GM23338 (cell line): ENCODE data around the gene OGA. TPM values are rescaled to one million over a fixed set of nuclear protein-coding genes. Genes with fewer than 3 reads are reported as not detected.

Experiments
- ATAC-seq: fragments of 200-7000 bp; cut with Tn5 transposase; 3 replicates; pipeline ENCODE4 v1.9.1; 2020
- DNase-seq: peaks from one replicate; pipeline ENCODE4 v3.0.0-alpha.2; 2015; ENCODE audit warnings: low spot score
- H2AFZ ChIP-seq: fragments of 200-600 bp; sonication (generic); 2 replicates; pipeline ENCODE4 v1.8.0; 2016; ENCODE audit warnings: antibody characterized with exemption, mild to moderate bottlenecking, moderate library complexity
- H3F3A ChIP-seq: fragments of 200-600 bp; sonication (generic); replicated peaks from 2 replicates; pipeline ENCODE4 v1.8.0; 2017; ENCODE audit warnings: antibody characterized with exemption, mixed run types, low read depth
- H3K27ac ChIP-seq: fragments of 200-600 bp; sonication (generic); 2 replicates; pipeline ENCODE4 v1.6.1; 2016; ENCODE audit warnings: low read depth
- H3K27me3 ChIP-seq: fragments of 200-600 bp; sonication (generic); 2 replicates; pipeline ENCODE4 v1.8.0; 2016; ENCODE audit warnings: mild to moderate bottlenecking, mixed run types, moderate library complexity; ENCODE audit not compliant: insufficient read depth
- H3K36me3 ChIP-seq: fragments of 200-600 bp; sonication (generic); 2 replicates; pipeline ENCODE4 v1.8.0; 2016; ENCODE audit warnings: mild to moderate bottlenecking; ENCODE audit not compliant: insufficient read depth
- H3K4me1 ChIP-seq: fragments of 200-600 bp; sonication (generic); 2 replicates; pipeline ENCODE4 v1.8.0; 2016; ENCODE audit warnings: mild to moderate bottlenecking, moderate library complexity; ENCODE audit not compliant: insufficient read depth
- H3K4me2 ChIP-seq: fragments of 200-600 bp; sonication (generic); 2 replicates; pipeline ENCODE4 v1.7.1; 2017; ENCODE audit warnings: mixed run types
- H3K4me3 ChIP-seq: fragments of 200-600 bp; sonication (generic); 2 replicates; pipeline ENCODE4 v1.6.1; 2016; ENCODE audit warnings: mixed run types
- H3K79me2 ChIP-seq: fragments of 200-600 bp; sonication (generic); replicated peaks from 2 replicates; pipeline ENCODE4 v1.8.0; 2017; ENCODE audit warnings: mild to moderate bottlenecking; ENCODE audit not compliant: insufficient read depth
- H3K9me2 ChIP-seq: fragments of 200-600 bp; sonication (generic); 2 replicates; pipeline ENCODE4 v1.8.0; 2017; ENCODE audit not compliant: insufficient read depth
- H4K20me1 ChIP-seq: fragments of 200-600 bp; sonication (generic); replicated peaks from 2 replicates; pipeline ENCODE4 v1.8.0; 2017; ENCODE audit warnings: mild to moderate bottlenecking; ENCODE audit not compliant: insufficient read depth
- H3K27ac Mint-ChIP-seq: 2 replicates; pipeline ENCODE4 v1.8.0; 2020; ENCODE audit warnings: inconsistent platforms, mild to moderate bottlenecking, moderate library complexity, mixed read lengths
- H3K27me3 Mint-ChIP-seq: 3 replicates; pipeline ENCODE4 v1.8.0; 2022; ENCODE audit warnings: low read depth, mild to moderate bottlenecking, moderate library complexity, mixed read lengths, inconsistent platforms; ENCODE audit not compliant: insufficient read depth, poor library complexity
- H3K36me3 Mint-ChIP-seq: 3 replicates; pipeline ENCODE4 v1.8.0; 2021; ENCODE audit warnings: low read depth, mild to moderate bottlenecking, inconsistent platforms, moderate library complexity, mixed read lengths
- H3K4me1 Mint-ChIP-seq: 3 replicates; pipeline ENCODE4 v1.8.0; 2020; ENCODE audit warnings: mild to moderate bottlenecking, inconsistent platforms, mixed read lengths
- H3K4me3 Mint-ChIP-seq: 3 replicates; pipeline ENCODE4 v1.8.0; 2021; ENCODE audit warnings: moderate library complexity, mild to moderate bottlenecking, inconsistent platforms, mixed read lengths
- H3K9me3 Mint-ChIP-seq: 3 replicates; pipeline ENCODE4 v1.8.0; 2020; ENCODE audit warnings: moderate library complexity, mild to moderate bottlenecking, inconsistent platforms, mixed read lengths
- CREB1 ChIP-seq: fragments of 250-450 bp; sonication (Bioruptor Pico); IDR thresholded peaks from 2 replicates; pipeline ENCODE4 v1.5.0; 2020; ENCODE audit warnings: low read depth, mild to moderate bottlenecking, moderate library complexity
- EZH2 ChIP-seq: fragments of 200-600 bp; sonication (generic); IDR thresholded peaks from one replicate; pipeline ENCODE4 v1.8.0; 2017; ENCODE audit warnings: antibody characterized with exemption, mild to moderate bottlenecking, low read depth; ENCODE audit not compliant: unreplicated experiment
- EZH2phosphoT487 ChIP-seq: fragments of 200-600 bp; sonication (generic); IDR thresholded peaks from one replicate; pipeline ENCODE4 v1.8.1; 2018; ENCODE audit warnings: antibody characterized with exemption; ENCODE audit not compliant: unreplicated experiment
- NANOG ChIP-seq: IDR thresholded peaks from 2 replicates; pipeline ENCODE4 v1.6.1; 2016; ENCODE audit warnings: antibody characterized with exemption, borderline replicate concordance
- REST ChIP-seq: IDR thresholded peaks from one replicate; pipeline ENCODE4 v1.6.1; 2018; ENCODE audit warnings: antibody characterized with exemption; ENCODE audit not compliant: unreplicated experiment
- ZNF331 ChIP-seq: fragments of 250-450 bp; sonication (Bioruptor Pico); IDR thresholded peaks from 2 replicates; pipeline ENCODE4 v1.5.0; 2020; ENCODE audit warnings: low read depth, mild to moderate bottlenecking, moderate library complexity
- polyA plus RNA-seq: library from polyadenylated mRNA; unstranded; fragments of >200 nt; fragmentation: Nextera tagmentation; extraction: Ambion mirVana; gene quantifications from 2 replicates; pipeline ENCODE4 v1.2.1, GENCODE V29; 2016
- total RNA-seq: library from RNA; depleted of rRNA; stranded (reverse); fragments of >200 nt; shearing (Covaris generic); gene quantifications from 2 replicates; pipeline ENCODE4 v1.2.3, GENCODE V29; 2014
- TF ChIP-seq, protein P1 (sequence below): fragments of 250-450 bp; sonication (Bioruptor Pico); IDR thresholded peaks from 2 replicates; pipeline ENCODE4 v1.5.0; 2020; ENCODE audit warnings: mild to moderate bottlenecking, moderate library complexity

OGA gene
- total and polyA plus RNA-seq, 2 experiments from 2014 or later: 68.4 to 131 TPM

DNA sequence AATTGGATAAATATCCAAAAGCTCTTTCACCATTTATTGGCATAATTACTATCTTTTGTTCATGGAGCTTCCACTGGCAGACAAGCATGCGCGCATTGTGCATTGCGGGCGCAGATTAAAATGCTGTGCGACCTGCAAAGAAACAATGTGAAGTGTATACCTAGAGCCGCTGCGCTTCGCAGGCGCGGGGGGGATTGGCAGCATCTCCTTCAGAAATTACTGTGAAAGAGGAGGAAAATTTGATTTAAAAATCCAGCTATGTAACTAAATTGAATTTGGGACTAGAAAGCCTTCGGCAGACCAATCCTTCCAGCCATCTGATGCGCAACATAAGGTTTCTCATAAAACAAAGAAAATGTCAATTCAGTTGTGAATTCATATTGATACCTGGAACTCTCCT, 24.7 kb downstream of the OGA start:
- Mint-ChIP-seq H3K4me3 (no peak overlapping the region), H3K27ac (no peak overlapping the region), H3K27me3 (peaks cover 8% of the 10 kb centered on the region), H3K4me1 (no peaks in the 10 kb centered on the region), H3K9me3 (no peaks in the 10 kb centered on the region), H3K36me3 (peaks cover 84% of the 10 kb centered on the region)
- no peaks in the 10 kb centered on the region for H3K4me1 ChIP-seq
- TF ChIP-seq CREB1 (CRISPR knock-in tag) (no peak), ZNF331 (CRISPR knock-in tag) (no peak), REST (no peak), EZH2phosphoT487 (no peak), EZH2 (no peak), NANOG (no peak)
- TF ChIP-seq, protein P1, sequence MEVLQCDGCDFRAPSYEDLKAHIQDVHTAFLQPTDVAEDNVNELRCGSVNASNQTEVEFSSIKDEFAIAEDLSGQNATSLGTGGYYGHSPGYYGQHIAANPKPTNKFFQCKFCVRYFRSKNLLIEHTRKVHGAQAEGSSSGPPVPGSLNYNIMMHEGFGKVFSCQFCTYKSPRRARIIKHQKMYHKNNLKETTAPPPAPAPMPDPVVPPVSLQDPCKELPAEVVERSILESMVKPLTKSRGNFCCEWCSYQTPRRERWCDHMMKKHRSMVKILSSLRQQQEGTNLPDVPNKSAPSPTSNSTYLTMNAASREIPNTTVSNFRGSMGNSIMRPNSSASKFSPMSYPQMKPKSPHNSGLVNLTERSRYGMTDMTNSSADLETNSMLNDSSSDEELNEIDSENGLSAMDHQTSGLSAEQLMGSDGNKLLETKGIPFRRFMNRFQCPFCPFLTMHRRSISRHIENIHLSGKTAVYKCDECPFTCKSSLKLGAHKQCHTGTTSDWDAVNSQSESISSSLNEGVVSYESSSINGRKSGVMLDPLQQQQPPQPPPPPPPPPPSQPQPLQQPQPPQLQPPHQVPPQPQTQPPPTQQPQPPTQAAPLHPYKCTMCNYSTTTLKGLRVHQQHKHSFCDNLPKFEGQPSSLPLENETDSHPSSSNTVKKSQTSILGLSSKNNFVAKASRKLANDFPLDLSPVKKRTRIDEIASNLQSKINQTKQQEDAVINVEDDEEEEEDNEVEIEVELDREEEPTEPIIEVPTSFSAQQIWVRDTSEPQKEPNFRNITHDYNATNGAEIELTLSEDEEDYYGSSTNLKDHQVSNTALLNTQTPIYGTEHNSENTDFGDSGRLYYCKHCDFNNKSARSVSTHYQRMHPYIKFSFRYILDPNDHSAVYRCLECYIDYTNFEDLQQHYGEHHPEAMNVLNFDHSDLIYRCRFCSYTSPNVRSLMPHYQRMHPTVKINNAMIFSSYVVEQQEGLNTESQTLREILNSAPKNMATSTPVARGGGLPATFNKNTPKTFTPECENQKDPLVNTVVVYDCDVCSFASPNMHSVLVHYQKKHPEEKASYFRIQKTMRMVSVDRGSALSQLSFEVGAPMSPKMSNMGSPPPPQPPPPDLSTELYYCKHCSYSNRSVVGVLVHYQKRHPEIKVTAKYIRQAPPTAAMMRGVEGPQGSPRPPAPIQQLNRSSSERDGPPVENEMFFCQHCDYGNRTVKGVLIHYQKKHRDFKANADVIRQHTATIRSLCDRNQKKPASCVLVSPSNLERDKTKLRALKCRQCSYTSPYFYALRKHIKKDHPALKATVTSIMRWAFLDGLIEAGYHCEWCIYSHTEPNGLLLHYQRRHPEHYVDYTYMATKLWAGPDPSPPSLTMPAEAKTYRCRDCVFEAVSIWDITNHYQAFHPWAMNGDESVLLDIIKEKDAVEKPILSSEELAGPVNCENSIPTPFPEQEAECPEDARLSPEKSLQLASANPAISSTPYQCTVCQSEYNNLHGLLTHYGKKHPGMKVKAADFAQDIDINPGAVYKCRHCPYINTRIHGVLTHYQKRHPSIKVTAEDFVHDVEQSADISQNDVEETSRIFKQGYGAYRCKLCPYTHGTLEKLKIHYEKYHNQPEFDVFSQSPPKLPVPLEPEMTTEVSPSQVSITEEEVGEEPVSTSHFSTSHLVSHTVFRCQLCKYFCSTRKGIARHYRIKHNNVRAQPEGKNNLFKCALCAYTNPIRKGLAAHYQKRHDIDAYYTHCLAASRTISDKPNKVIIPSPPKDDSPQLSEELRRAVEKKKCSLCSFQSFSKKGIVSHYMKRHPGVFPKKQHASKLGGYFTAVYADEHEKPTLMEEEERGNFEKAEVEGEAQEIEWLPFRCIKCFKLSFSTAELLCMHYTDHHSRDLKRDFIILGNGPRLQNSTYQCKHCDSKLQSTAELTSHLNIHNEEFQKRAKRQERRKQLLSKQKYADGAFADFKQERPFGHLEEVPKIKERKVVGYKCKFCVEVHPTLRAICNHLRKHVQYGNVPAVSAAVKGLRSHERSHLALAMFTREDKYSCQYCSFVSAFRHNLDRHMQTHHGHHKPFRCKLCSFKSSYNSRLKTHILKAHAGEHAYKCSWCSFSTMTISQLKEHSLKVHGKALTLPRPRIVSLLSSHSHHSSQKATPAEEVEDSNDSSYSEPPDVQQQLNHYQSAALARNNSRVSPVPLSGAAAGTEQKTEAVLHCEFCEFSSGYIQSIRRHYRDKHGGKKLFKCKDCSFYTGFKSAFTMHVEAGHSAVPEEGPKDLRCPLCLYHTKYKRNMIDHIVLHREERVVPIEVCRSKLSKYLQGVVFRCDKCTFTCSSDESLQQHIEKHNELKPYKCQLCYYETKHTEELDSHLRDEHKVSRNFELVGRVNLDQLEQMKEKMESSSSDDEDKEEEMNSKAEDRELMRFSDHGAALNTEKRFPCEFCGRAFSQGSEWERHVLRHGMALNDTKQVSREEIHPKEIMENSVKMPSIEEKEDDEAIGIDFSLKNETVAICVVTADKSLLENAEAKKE (CRISPR knock-in tag): no peak
- H4K20me1 ChIP-seq: peaks cover 32% of the 10 kb centered on the region
- no peaks in the 10 kb centered on the region for H3K9me2 ChIP-seq
- H3K27me3 ChIP-seq: no peaks in the 10 kb centered on the region
- H3K36me3 ChIP-seq: peaks cover 93% of the 10 kb centered on the region
- H3F3A ChIP-seq: peaks cover 8% of the 10 kb centered on the region; the same call in 1 of the 2 replicates
- no peak overlapping the region for H3K4me3 ChIP-seq
- no peak for DNase-seq
- H3K27ac ChIP-seq: no peak overlapping the region
- peaks cover 33% of the 10 kb centered on the region for H3K79me2 ChIP-seq
- H3K4me2 ChIP-seq: no peak overlapping the region
- ATAC-seq: no peak
- no peak overlapping the region for H2AFZ ChIP-seq
